H9 (cell line): ENCODE data around the gene GIT2. TPM values are rescaled to one million over a fixed set of nuclear protein-coding genes. Genes with fewer than 3 reads are reported as not detected.
A peak's percentile ranks its signal among the peaks of the same experiment; 100 is the strongest.

Experiments
- DNase-seq: peaks from one replicate; pipeline ENCODE4 v3.0.0-alpha.2; 2017
- H2AFZ ChIP-seq: one replicate; pipeline ENCODE4 v1.6.1; 2013; ENCODE audit warnings: mild to moderate bottlenecking, low read length, control low read depth, moderate library complexity
- H2AK5ac ChIP-seq: 2 replicates; pipeline ENCODE4 v1.6.1; 2013; ENCODE audit warnings: low read length, control low read depth, mixed read lengths; ENCODE audit not compliant: insufficient read length
- H2BK120ac ChIP-seq: one replicate; pipeline ENCODE4 v1.6.1; 2013; ENCODE audit warnings: low read depth, mild to moderate bottlenecking, low read length, control low read depth, inconsistent platforms; ENCODE audit not compliant: poor library complexity, severe bottlenecking
- H2BK12ac ChIP-seq: 2 replicates; pipeline ENCODE4 v1.6.1; 2013; ENCODE audit warnings: low read length, control low read depth, mixed read lengths, low read depth; ENCODE audit not compliant: insufficient read length
- H2BK15ac ChIP-seq: 2 replicates; pipeline ENCODE4 v1.6.1; 2013; ENCODE audit warnings: low read depth, low read length, control low read depth
- H2BK20ac ChIP-seq: one replicate; pipeline ENCODE4 v1.6.1; 2013; ENCODE audit warnings: low read depth, mild to moderate bottlenecking, low read length, control low read depth, inconsistent platforms; ENCODE audit not compliant: poor library complexity, severe bottlenecking
- H2BK5ac ChIP-seq: 2 replicates; pipeline ENCODE4 v1.6.1; 2013; ENCODE audit warnings: low read length, control low read depth, mixed read lengths; ENCODE audit not compliant: insufficient read length
- H3K14ac ChIP-seq: 2 replicates; pipeline ENCODE4 v1.6.1; 2013; ENCODE audit warnings: low read length, control low read depth; ENCODE audit not compliant: insufficient read depth
- H3K18ac ChIP-seq: 2 replicates; pipeline ENCODE4 v1.6.1; 2013; ENCODE audit warnings: low read depth, mild to moderate bottlenecking, mixed read lengths, low read length, control low read depth; ENCODE audit not compliant: insufficient read length
- H3K23ac ChIP-seq: 2 replicates; pipeline ENCODE4 v1.6.1; 2013; ENCODE audit warnings: low read length, control low read depth, mixed read lengths, low read depth; ENCODE audit not compliant: insufficient read length
- H3K23me2 ChIP-seq: 2 replicates; pipeline ENCODE4 v1.6.1; 2013; ENCODE audit warnings: low read depth, mild to moderate bottlenecking, mixed read lengths, low read length, control low read depth; ENCODE audit not compliant: insufficient read length, poor library complexity, severe bottlenecking
- H3K27ac ChIP-seq: 2 replicates; pipeline ENCODE4 v1.5.1; 2013; ENCODE audit warnings: low read length, control low read depth, mixed read lengths, low read depth; ENCODE audit not compliant: insufficient read length
- H3K27me3 ChIP-seq: 2 replicates; pipeline ENCODE4 v1.6.1; 2013; ENCODE audit warnings: low read length, control low read depth, inconsistent platforms; ENCODE audit not compliant: insufficient read depth
- H3K4ac ChIP-seq: 2 replicates; pipeline ENCODE4 v1.6.1; 2013; ENCODE audit warnings: low read depth, mild to moderate bottlenecking, control low read depth, inconsistent platforms, low read length, moderate library complexity
- H3K4me1 ChIP-seq: 2 replicates; pipeline ENCODE4 v1.6.1; 2013; ENCODE audit warnings: low read length, control low read depth, inconsistent platforms; ENCODE audit not compliant: insufficient read depth
- H3K4me2 ChIP-seq: 2 replicates; pipeline ENCODE4 v1.6.1; 2013; ENCODE audit warnings: low read length, control low read depth, mixed read lengths; ENCODE audit not compliant: insufficient read length, insufficient read depth
- H3K56ac ChIP-seq: 2 replicates; pipeline ENCODE4 v1.6.1; 2013; ENCODE audit warnings: low read depth, mild to moderate bottlenecking, mixed read lengths, low read length, control low read depth; ENCODE audit not compliant: insufficient read length
- H3K79me1 ChIP-seq: 2 replicates; pipeline ENCODE4 v1.6.1; 2013; ENCODE audit warnings: low read depth, mild to moderate bottlenecking, moderate library complexity, low read length, control low read depth, inconsistent platforms; ENCODE audit not compliant: insufficient read depth, poor library complexity, severe bottlenecking
- H3K79me2 ChIP-seq: 2 replicates; pipeline ENCODE4 v1.6.1; 2013; ENCODE audit warnings: low read length, control low read depth, inconsistent platforms; ENCODE audit not compliant: insufficient read depth
- H3K9ac ChIP-seq: 2 replicates; pipeline ENCODE4 v1.6.1; 2013; ENCODE audit warnings: low read length, control low read depth, mixed read lengths; ENCODE audit not compliant: insufficient read length; ENCODE audit errors: extremely low read depth
- H3K9me3 ChIP-seq: one replicate; pipeline ENCODE4 v1.6.1; 2013; ENCODE audit warnings: low read depth, low read length, inconsistent platforms; ENCODE audit not compliant: control insufficient read depth
- H3T11ph ChIP-seq: one replicate; pipeline ENCODE4 v1.6.1; 2013; ENCODE audit warnings: mild to moderate bottlenecking, low read length, control low read depth, inconsistent platforms
- H4K20me1 ChIP-seq: one replicate; pipeline ENCODE4 v1.6.1; 2013; ENCODE audit not compliant: control insufficient read depth, insufficient read length, insufficient read depth
- H4K5ac ChIP-seq: 2 replicates; pipeline ENCODE4 v1.6.1; 2013; ENCODE audit warnings: low read depth, mild to moderate bottlenecking, mixed read lengths, low read length, control low read depth; ENCODE audit not compliant: insufficient read length
- H4K8ac ChIP-seq: replicated peaks from 2 replicates; pipeline ENCODE4 v1.6.1; 2013; ENCODE audit warnings: low read length, control low read depth, mixed read lengths, low read depth; ENCODE audit not compliant: insufficient read length
- H4K91ac ChIP-seq: 2 replicates; pipeline ENCODE4 v1.6.1; 2013; ENCODE audit warnings: low read depth, mild to moderate bottlenecking, moderate library complexity, mixed read lengths, low read length, control low read depth; ENCODE audit not compliant: insufficient read length
- H3K27ac Mint-ChIP-seq, 3 experiments: 2 replicates in 2 of 3; 3 replicates in 1 of 3; pipeline ENCODE4 v1.8.0; 2020 to 2021; ENCODE audit warnings: mixed read lengths in 3 of 3, mild to moderate bottlenecking in 1 of 3, moderate library complexity in 1 of 3
- H3K27me3 Mint-ChIP-seq: 2 replicates; pipeline ENCODE4 v1.8.0; 2021; ENCODE audit warnings: low read depth, mild to moderate bottlenecking, moderate library complexity, mixed read lengths
- H3K36me3 Mint-ChIP-seq, 3 experiments: 2 replicates in 2 of 3; 3 replicates in 1 of 3; pipeline ENCODE4 v1.8.0; 2020 to 2021; ENCODE audit warnings: low read depth in 3 of 3, mixed read lengths in 3 of 3; ENCODE audit not compliant: insufficient read depth in 1 of 3
- H3K4me1 Mint-ChIP-seq, 2 experiments: 2 replicates each; pipeline ENCODE4 v1.8.0; 2020; ENCODE audit warnings: mixed read lengths in 2 of 2
- H3K4me3 Mint-ChIP-seq, 2 experiments: 2 replicates in 1 of 2; 3 replicates in 1 of 2; pipeline ENCODE4 v1.8.0; 2020 to 2021; ENCODE audit warnings: mild to moderate bottlenecking in 2 of 2, mixed read lengths in 2 of 2, moderate library complexity in 1 of 2
- H3K9me3 Mint-ChIP-seq, 2 experiments: 2 replicates in 1 of 2; 3 replicates in 1 of 2; pipeline ENCODE4 v1.8.0; 2020; ENCODE audit warnings: mild to moderate bottlenecking in 2 of 2, mixed read lengths in 2 of 2, moderate library complexity in 1 of 2
- WGBS: extraction: QIAGEN DNeasy Blood & Tissue Kit; methylation state at CpG from one replicate; pipeline ENCODE4 v1.1.7; 2013; ENCODE audit warnings: missing lambda C conversion rate, low lambda C conversion rate, mixed read lengths; ENCODE audit not compliant: insufficient read length; ENCODE audit errors: extremely low coverage; 5-methylcytosine and 5-hydroxymethylcytosine counted together
- total RNA-seq: library from RNA; stranded (reverse); gene quantifications from 2 replicates; pipeline ENCODE4 v1.2.1, GENCODE V29; 2021
- TF ChIP-seq, protein P1 (sequence below): fragments of 200-600 bp; sonication (generic); conservative IDR thresholded peaks from 3 replicates; pipeline ENCODE4 v1.8.0; 2021; ENCODE audit warnings: antibody characterized with exemption, mild to moderate bottlenecking

GIT2 gene
- total RNA-seq, 1 experiment from 2014 or later: 27.0 TPM

DNA sequence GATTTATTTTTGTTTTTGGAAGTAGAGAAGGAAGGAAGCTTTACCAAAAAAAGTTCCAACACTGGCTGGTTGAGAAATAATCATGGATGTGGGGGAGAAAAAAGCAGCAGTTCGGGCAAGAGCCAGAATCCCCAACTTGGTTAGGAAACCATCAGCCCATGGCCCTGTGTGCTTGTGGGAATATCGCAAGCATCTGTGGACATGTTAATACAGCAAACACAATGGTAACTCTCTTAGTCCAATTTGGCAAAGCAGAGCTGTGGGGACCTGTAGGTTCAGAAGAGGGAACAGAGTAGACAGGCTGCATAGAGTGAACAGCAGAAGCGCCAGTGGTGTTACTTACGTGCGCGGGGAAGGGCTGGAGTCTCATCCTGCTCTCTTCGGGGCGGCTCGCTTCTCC is 49.3 kb downstream of the GIT2 start:
- peak overlapping the region; percentile 85 to 92 (median 88) for H3K27ac Mint-ChIP-seq
- Histone ChIP-seq H2AK5ac (no peak overlapping the region), H3K27ac (peak overlapping the region; percentile 44), H3K18ac (no peak overlapping the region), H3K23me2 (peaks cover 3% of the 10 kb centered on the region), H2BK20ac (no peak overlapping the region), H3K9ac (no peak overlapping the region), H2BK15ac (no peak overlapping the region), H3K14ac (no peak overlapping the region), H3K27me3 (no peaks in the 10 kb centered on the region), H3T11ph (no peak overlapping the region), H3K4me2 (peak overlapping the region; percentile 2), H3K79me1 (no peaks in the 10 kb centered on the region), H2AFZ (no peak overlapping the region), H2BK12ac (no peak overlapping the region), H4K8ac (no peak overlapping the region), H2BK5ac (no peak overlapping the region), H3K9me3 (no peaks in the 10 kb centered on the region), H3K4ac (no peak overlapping the region), H4K91ac (no peak overlapping the region), H2BK120ac (no peak overlapping the region), H3K4me1 (peaks cover 9% of the 10 kb centered on the region; the same call in 1 of the 2 replicates), H4K5ac (no peak overlapping the region), H3K23ac (no peak overlapping the region), H3K79me2 (no peaks in the 10 kb centered on the region), H4K20me1 (no peaks in the 10 kb centered on the region), H3K56ac (no peak overlapping the region)
- peaks cover 3 to 33% (median 20%) of the 10 kb centered on the region in 3 experiments; a peak in 4 of 7 replicates for H3K36me3 Mint-ChIP-seq
- H3K4me1 Mint-ChIP-seq: peaks cover 30 to 33% of the 10 kb centered on the region in 2 experiments
- WGBS: no CpG with 5 or more reads among the region's 9 CpGs
- no peaks in the 10 kb centered on the region for H3K27me3 Mint-ChIP-seq
- TF ChIP-seq, protein P1, sequence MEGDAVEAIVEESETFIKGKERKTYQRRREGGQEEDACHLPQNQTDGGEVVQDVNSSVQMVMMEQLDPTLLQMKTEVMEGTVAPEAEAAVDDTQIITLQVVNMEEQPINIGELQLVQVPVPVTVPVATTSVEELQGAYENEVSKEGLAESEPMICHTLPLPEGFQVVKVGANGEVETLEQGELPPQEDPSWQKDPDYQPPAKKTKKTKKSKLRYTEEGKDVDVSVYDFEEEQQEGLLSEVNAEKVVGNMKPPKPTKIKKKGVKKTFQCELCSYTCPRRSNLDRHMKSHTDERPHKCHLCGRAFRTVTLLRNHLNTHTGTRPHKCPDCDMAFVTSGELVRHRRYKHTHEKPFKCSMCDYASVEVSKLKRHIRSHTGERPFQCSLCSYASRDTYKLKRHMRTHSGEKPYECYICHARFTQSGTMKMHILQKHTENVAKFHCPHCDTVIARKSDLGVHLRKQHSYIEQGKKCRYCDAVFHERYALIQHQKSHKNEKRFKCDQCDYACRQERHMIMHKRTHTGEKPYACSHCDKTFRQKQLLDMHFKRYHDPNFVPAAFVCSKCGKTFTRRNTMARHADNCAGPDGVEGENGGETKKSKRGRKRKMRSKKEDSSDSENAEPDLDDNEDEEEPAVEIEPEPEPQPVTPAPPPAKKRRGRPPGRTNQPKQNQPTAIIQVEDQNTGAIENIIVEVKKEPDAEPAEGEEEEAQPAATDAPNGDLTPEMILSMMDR: no peak
- H3K4me3 Mint-ChIP-seq: peak overlapping the region in 1 of 2 experiments; percentile 33; a peak in 3 of 5 replicates
- no peak for DNase-seq
- no peaks in the 10 kb centered on the region for H3K9me3 Mint-ChIP-seq
